HepG2 (cell line): ENCODE data around the gene RPL36AL. TPM values are rescaled to one million over a fixed set of nuclear protein-coding genes. Genes with fewer than 3 reads are reported as not detected.

Experiments used
- ATF3 ChIP-seq: sonication (generic); formaldehyde crosslinking; IDR thresholded peaks from 2 replicates; pipeline ENCODE4 v1.4.0; 2020; ENCODE audit warnings: missing genetic modification reagents
- BRD4 ChIP-seq: sonication (generic); formaldehyde crosslinking; IDR thresholded peaks from 2 replicates; pipeline ENCODE4 v1.4.0; 2020; ENCODE audit warnings: missing genetic modification reagents
- DMAP1 ChIP-seq: IDR thresholded peaks from 2 replicates; pipeline ENCODE4 v1.6.1; 2016
- ERF ChIP-seq: IDR thresholded peaks from 2 replicates; pipeline ENCODE4 v1.6.1; 2018; ENCODE audit warnings: missing biosample characterization, missing genetic modification reagents
- HNF4A ChIP-seq: sonication (generic); formaldehyde crosslinking; IDR thresholded peaks from 2 replicates; pipeline ENCODE4 v1.4.0; 2020; ENCODE audit warnings: missing genetic modification reagents
- MYC ChIP-seq: sonication (generic); formaldehyde crosslinking; IDR thresholded peaks from 2 replicates; pipeline ENCODE4 v1.9.0; 2021; ENCODE audit warnings: missing genetic modification reagents, borderline replicate concordance
- PLSCR1 ChIP-seq: sonication (generic); formaldehyde crosslinking; IDR thresholded peaks from 2 replicates; pipeline ENCODE4 v1.5.0; 2020; ENCODE audit warnings: missing genetic modification reagents, mild to moderate bottlenecking, borderline replicate concordance
- SAFB2 ChIP-seq: sonication (generic); formaldehyde crosslinking; IDR thresholded peaks from 2 replicates; pipeline ENCODE4 v1.5.1; 2020; ENCODE audit warnings: missing genetic modification reagents, low read depth, mild to moderate bottlenecking, borderline replicate concordance
- SOX6 ChIP-seq, 2 experiments: fragments of 450-650 bp in 1 of 2; sonication (generic) in 1 of 2; formaldehyde crosslinking in 1 of 2; IDR thresholded peaks; 2 replicates each; pipeline versions ENCODE4 v1.4.0 to v1.6.1; 2017 to 2020; ENCODE audit warnings: antibody characterized with exemption in 1 of 2, mild to moderate bottlenecking in 1 of 2, missing genetic modification reagents in 1 of 2
- TBP ChIP-seq: sonication (generic); formaldehyde crosslinking; IDR thresholded peaks from 2 replicates; pipeline ENCODE4 v1.5.0; 2020; ENCODE audit warnings: missing genetic modification reagents
- TFE3 ChIP-seq: IDR thresholded peaks from 2 replicates; pipeline ENCODE4 v1.6.1; 2016
- TGIF2 ChIP-seq: IDR thresholded peaks from 2 replicates; pipeline ENCODE4 v1.6.1; 2016; ENCODE audit warnings: control low read depth, missing compliant biosample characterization
- TIGD3 ChIP-seq: sonication (generic); formaldehyde crosslinking; IDR thresholded peaks from 2 replicates; pipeline ENCODE4 v1.5.1; 2020; ENCODE audit warnings: mild to moderate bottlenecking, missing genetic modification reagents, borderline replicate concordance
- XBP1 ChIP-seq: sonication (generic); formaldehyde crosslinking; IDR thresholded peaks from 2 replicates; pipeline ENCODE4 v1.5.0; 2020; ENCODE audit warnings: missing genetic modification reagents
- ZBTB26 ChIP-seq: IDR thresholded peaks from 2 replicates; pipeline ENCODE4 v1.6.1; 2016; ENCODE audit warnings: missing compliant biosample characterization, missing genetic modification reagents, borderline replicate concordance
- ZBTB44 ChIP-seq: sonication (generic); formaldehyde crosslinking; IDR thresholded peaks from 2 replicates; pipeline ENCODE4 v1.4.0; 2020; ENCODE audit warnings: missing genetic modification reagents
- ZNF563 ChIP-seq: sonication (generic); formaldehyde crosslinking; IDR thresholded peaks from 2 replicates; pipeline ENCODE4 v1.8.0; 2022; ENCODE audit warnings: mild to moderate bottlenecking, moderate library complexity, missing genetic modification reagents
- ZNF772 ChIP-seq: sonication (generic); formaldehyde crosslinking; IDR thresholded peaks from 2 replicates; pipeline ENCODE4 v1.5.0; 2020; ENCODE audit warnings: mild to moderate bottlenecking, missing genetic modification reagents
- ZNF780A ChIP-seq: sonication (generic); formaldehyde crosslinking; IDR thresholded peaks from 2 replicates; pipeline ENCODE4 v1.8.0; 2022; ENCODE audit warnings: mild to moderate bottlenecking, missing genetic modification reagents, moderate library complexity
- ZNF891 ChIP-seq: sonication (generic); formaldehyde crosslinking; IDR thresholded peaks from 2 replicates; pipeline ENCODE4 v1.5.0; 2020; ENCODE audit warnings: mild to moderate bottlenecking, missing genetic modification reagents
- ZZZ3 ChIP-seq: sonication (generic); formaldehyde crosslinking; IDR thresholded peaks from 2 replicates; pipeline ENCODE4 v1.4.0; 2020; ENCODE audit warnings: missing genetic modification reagents, mild to moderate bottlenecking, borderline replicate concordance
- polyA plus RNA-seq, 8 experiments: library from polyadenylated mRNA; depleted of rRNA in 3 of 8; stranded (reverse) in 7 of 8; unstranded in 1 of 8; fragments of >200 nt; fragmentation: Illumina TruSeq in 4 of 8; extraction: Trizol in 4 of 8; gene quantifications; 2 replicates each; pipeline versions ENCODE4 v1.2.1 to v1.2.3, GENCODE V29; 2011 to 2016; ENCODE audit warnings: low read depth in 4 of 8, missing spikeins in 1 of 8, mixed read lengths in 1 of 8; ENCODE audit not compliant: insufficient read depth in 1 of 8
- total RNA-seq, 5 experiments: library from RNA; depleted of rRNA; stranded (reverse); fragments of >200 nt; fragmentation: Illumina TruSeq; extraction: Trizol; gene quantifications; 2 replicates each; pipeline ENCODE4 v1.2.3, GENCODE V29; 2016; ENCODE audit warnings: low read depth in 1 of 5

RPL36AL gene
- total and polyA plus RNA-seq, 2 of the 13 experiments (the other 11 are each of a cell fraction or from before 2014, with no cell fraction given): 90.0 to 294 TPM

GRCh38 chr14:49659526-49660455, 39.4 kb upstream of the RPL36AL start (continued):
- TF ChIP-seq PLSCR1 (CRISPR knock-in tag) (no peak), ZNF780A (CRISPR knock-in tag) (no peak), ZBTB44 (CRISPR knock-in tag) (no peak), ZBTB26 (CRISPR knock-in tag) (no peak), TIGD3 (CRISPR knock-in tag) (no peak), ATF3 (CRISPR knock-in tag) (peak; percentile 72; the same call in 1 of the 2 replicates), BRD4 (no peak), ERF (CRISPR knock-in tag) (0 out of 2 replicates have a peak, but pooled peaks have one; percentile 22), ZNF772 (CRISPR knock-in tag) (no peak), TGIF2 (CRISPR knock-in tag) (no peak), TBP (CRISPR knock-in tag) (no peak), TFE3 (CRISPR knock-in tag) (no peak), MYC (CRISPR knock-in tag) (no peak), XBP1 (CRISPR knock-in tag) (no peak), ZNF563 (CRISPR knock-in tag) (no peak), SOX6 (IDR thresholded peaks at IDR 0.05) (no peak), SOX6 (CRISPR knock-in tag; IDR thresholded peaks at IDR 0.05) (peak; percentile 49), ZZZ3 (no peak), DMAP1 (no peak), HNF4A (peak; percentile 25; the same call in 1 of the 2 replicates), SAFB2 (CRISPR knock-in tag) (no peak), ZNF891 (CRISPR knock-in tag) (no peak)
